Left lung (tissue), 10 donors: ENCODE measurements around the gene FAP. TPM values are rescaled to one million over a fixed set of nuclear protein-coding genes. Genes with fewer than 3 reads are reported as not detected.

Source experiments
- ATAC-seq: fragments of 200-7000 bp; cut with Tn5 transposase; one replicate; pipeline ENCODE4 v1.9.1; 2020; ENCODE audit warnings: moderate library complexity
- DNase-seq, 4 donors: peaks; one replicate each; pipeline ENCODE4 v3.0.0-alpha.2; 2013 to 2020
- H3K27ac ChIP-seq, 2 donors: fragments of 200-600 bp; sonication (generic) in 1 of 2; one replicate each; pipeline versions ENCODE4 v1.5.0 to v1.8.0; 2020 to 2021
- H3K27me3 ChIP-seq, 2 donors: fragments of 200-600 bp; sonication (generic) in 1 of 2; one replicate each; pipeline versions ENCODE4 v1.5.0 to v1.8.0; 2020 to 2021
- H3K36me3 ChIP-seq, 2 donors: fragments of 200-600 bp; sonication (generic) in 1 of 2; one replicate each; pipeline versions ENCODE4 v1.5.0 to v1.8.0; 2020 to 2021
- H3K4me1 ChIP-seq, 2 donors: fragments of 200-600 bp; one replicate each; pipeline ENCODE4 v1.8.0; 2021
- H3K4me3 ChIP-seq, 2 donors: fragments of 200-600 bp; sonication (generic) in 1 of 2; one replicate each; pipeline versions ENCODE4 v1.5.0 to v1.8.0; 2020 to 2021; ENCODE audit warnings: mild to moderate bottlenecking in 1 of 2
- H3K9me3 ChIP-seq, 2 donors: fragments of 200-600 bp; sonication (generic) in 1 of 2; one replicate each; pipeline versions ENCODE4 v1.5.0 to v1.8.0; 2020 to 2021
- CTCF ChIP-seq, 2 donors: fragments of 200-600 bp; sonication (generic) in 1 of 2; IDR thresholded peaks; one replicate each; pipeline versions ENCODE4 v1.5.0 to v1.8.0; 2021; ENCODE audit warnings: antibody characterized with exemption in 2 of 2
- intact Hi-C, 2 donors: fragments of 100-400 bp; cut with DNase I; formaldehyde crosslinking; loops; one replicate each; pipeline versions ENCODE4 v1.11.2 to v1.14.2; 2022
- polyA plus RNA-seq, 6 donors: library from polyadenylated mRNA; unstranded; fragments of 120-200 nt; gene quantifications; one replicate each; pipeline ENCODE4 v1.2.1, GENCODE V29; 2013; ENCODE audit not compliant: insufficient read length in 6 of 6
- total RNA-seq, 2 donors: library from RNA; stranded (reverse); fragmentation: NEBNext Ultra II Directional; extraction: Animal tissue kit (Norgen Biotek cat#: 25700); gene quantifications; one replicate each; pipeline ENCODE4 v1.2.1, GENCODE V29; 2021
- donor health status: DM: no; HTN: yes; CAD: no.
- donor health status: DM: no; HTN: no; CAD: no.

FAP gene
- total and polyA plus RNA-seq, 8 donors, result 15.0 to 43.7 (median 25.4) TPM

- H3K9me3 ChIP-seq, result no peaks in the 10 kb centered on the region
- ATAC-seq (no peak), DNase-seq (no peak)
- TF ChIP-seq CTCF (IDR thresholded peaks at IDR 0.05), result no peak
- no peaks in the 10 kb centered on the region for H3K36me3 ChIP-seq
- no peak within 1 kb of the TSS for H3K27ac ChIP-seq
- no peaks in the 10 kb centered on the region for H3K4me1 ChIP-seq
- H3K27me3 ChIP-seq, result peaks cover 0 to 6% of the 10 kb centered on the region in 2 donors
- intact Hi-C loops, result no loop called here
- no peak within 1 kb of the TSS for H3K4me3 ChIP-seq
Measured at GRCh38 chr2:162152147-162152546, 91.1 kb downstream of the FAP start, which contains the start of gene GCG. Gene GCG, minus strand, starts transcription at chr2:162152247. Its CDS starts 3,069 bp downstream, at chr2:162149178.

DNA sequence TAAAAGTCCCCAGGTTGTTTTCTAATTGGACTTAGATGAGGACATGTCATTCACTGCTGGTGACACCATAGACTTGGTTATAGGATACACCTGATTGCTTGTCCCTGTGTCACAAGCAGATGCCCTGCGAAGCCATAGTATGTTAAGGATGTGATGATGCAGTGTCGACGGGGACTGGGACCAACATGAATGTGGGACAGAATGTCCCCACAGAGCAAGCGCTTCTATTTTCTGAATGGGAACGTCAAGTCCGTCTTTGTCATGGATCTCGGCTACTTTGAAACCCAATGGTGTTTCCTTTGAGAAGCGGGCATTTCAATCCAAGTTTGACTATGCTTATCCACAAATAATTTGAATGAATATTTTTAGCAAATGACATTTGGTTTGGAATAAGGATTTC is 93.3 kb downstream of the FAP start:
- H3K27me3 ChIP-seq, result peaks cover 0 to 6% of the 10 kb centered on the region in 2 donors
- intact Hi-C loops, result no loop called here
- no peak for TF ChIP-seq CTCF (IDR thresholded peaks at IDR 0.05)
- ATAC-seq (no peak), DNase-seq (no peak)
- H3K4me3 ChIP-seq, result no peak overlapping the region
- no peaks in the 10 kb centered on the region for H3K9me3 ChIP-seq
- H3K36me3 ChIP-seq, result no peaks in the 10 kb centered on the region
- no peak overlapping the region for H3K27ac ChIP-seq
- H3K4me1 ChIP-seq, result no peaks in the 10 kb centered on the region

DNA sequence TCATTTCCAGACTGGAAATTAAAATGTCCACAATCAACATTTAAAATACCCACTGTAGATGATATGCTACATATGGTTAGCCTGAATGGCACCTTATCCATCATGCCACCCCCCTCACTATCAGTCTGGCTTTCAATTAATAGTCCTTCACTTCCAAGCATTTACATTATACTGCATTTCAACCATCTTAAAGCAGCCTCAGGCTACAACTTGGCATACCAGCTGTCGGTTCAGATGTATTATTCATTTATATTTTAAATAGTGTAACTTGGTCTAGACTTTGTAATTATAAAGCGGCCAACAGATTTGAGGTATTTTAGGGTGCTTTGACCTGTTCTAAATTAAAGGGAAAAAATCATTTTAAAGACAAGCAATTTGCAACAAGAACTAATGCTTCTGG is 93.8 kb downstream of the FAP start:
- peaks cover 0 to 6% of the 10 kb centered on the region in 2 donors for H3K27me3 ChIP-seq
- no peak for ATAC-seq

GRCh38 chr2:162148956-162149355 is 94.3 kb downstream of the FAP start:
- Histone ChIP-seq H3K27me3 (peaks cover 0 to 6% of the 10 kb centered on the region in 2 donors), H3K4me3 (no peak overlapping the region), H3K4me1 (no peaks in the 10 kb centered on the region), H3K27ac (no peak overlapping the region), H3K36me3 (no peaks in the 10 kb centered on the region), H3K9me3 (no peaks in the 10 kb centered on the region)
- DNase-seq (no peak), ATAC-seq (no peak)
- intact Hi-C loops, result no loop called here
- TF ChIP-seq CTCF (IDR thresholded peaks at IDR 0.05), result no peak

More for the DNA sequence above, 93.8 kb downstream of the FAP start:
- TF ChIP-seq CTCF (IDR thresholded peaks at IDR 0.05), result no peak
- intact Hi-C loops, result no loop called here
- H3K36me3 ChIP-seq, result no peaks in the 10 kb centered on the region
- H3K4me3 ChIP-seq, result no peak overlapping the region
- no peak for DNase-seq
- H3K4me1 ChIP-seq, result no peaks in the 10 kb centered on the region
- no peaks in the 10 kb centered on the region for H3K9me3 ChIP-seq
- H3K27ac ChIP-seq, result no peak overlapping the region

DNA sequence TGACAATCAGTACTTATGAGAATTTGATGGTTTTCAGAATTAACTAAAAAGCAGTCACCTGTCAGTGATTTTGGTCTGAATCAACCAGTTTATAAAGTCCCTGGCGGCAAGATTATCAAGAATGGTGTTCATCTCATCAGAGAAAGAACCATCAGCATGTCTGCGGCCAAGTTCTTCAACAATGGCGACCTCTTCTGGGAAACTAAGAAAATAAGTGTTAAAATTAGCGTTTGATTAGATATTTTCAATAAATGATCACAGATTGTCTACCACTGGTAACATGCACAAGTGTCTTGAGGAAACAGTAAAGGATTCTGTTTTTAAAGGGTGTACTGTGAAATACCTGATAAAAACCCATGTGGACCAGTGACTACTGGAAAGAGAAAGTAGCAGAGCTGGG is 99.3 kb downstream of the FAP start:
- intact Hi-C loops, result no loop called here
- TF ChIP-seq CTCF (IDR thresholded peaks at IDR 0.05), result no peak

More for the DNA sequence above, 99.3 kb downstream of the FAP start:
- H3K27ac ChIP-seq, result no peak overlapping the region
- H3K36me3 ChIP-seq, result no peaks in the 10 kb centered on the region
- H3K4me1 ChIP-seq, result no peaks in the 10 kb centered on the region
- H3K27me3 ChIP-seq, result peaks cover 0 to 5% of the 10 kb centered on the region in 2 donors
- ATAC-seq (no peak), DNase-seq (no peak)
- H3K9me3 ChIP-seq, result no peaks in the 10 kb centered on the region
- no peak overlapping the region for H3K4me3 ChIP-seq
